Bronchial epithelial cell (primary cell): ENCODE results near the gene HOXA6. TPM values are rescaled to one million over a fixed set of nuclear protein-coding genes. Genes with fewer than 3 reads are reported as not detected.

Source experiments
- DNase-seq: peaks from one replicate; pipeline ENCODE4 v3.0.0-alpha.2; 2010; ENCODE audit warnings: low read depth
- FAIRE-seq: peaks from 2 replicates; lab custom pipeline; 2011; peaks lifted over from hg19 to GRCh38; lab: Jason Lieb, UNC
- H3K27me3 ChIP-seq: 2 replicates; pipeline ENCODE4 v1.5.1; 2011; ENCODE audit warnings: low read length; ENCODE audit not compliant: control insufficient read depth, insufficient read depth
- H3K36me3 ChIP-seq: 2 replicates; pipeline ENCODE4 v1.5.1; 2011; ENCODE audit warnings: low read length; ENCODE audit not compliant: control insufficient read depth, insufficient read depth
- H3K4me3 ChIP-seq: 2 replicates; pipeline ENCODE4 v1.5.1; 2011; ENCODE audit warnings: mild to moderate bottlenecking, low read depth, low read length, control low read depth
- CTCF ChIP-seq: IDR thresholded peaks from 2 replicates; pipeline ENCODE4 v1.5.1; 2011; ENCODE audit warnings: mild to moderate bottlenecking, moderate library complexity, low read length, control low read depth, inconsistent platforms; ENCODE audit not compliant: insufficient read depth, severe bottlenecking
- total RNA-seq: library from RNA; depleted of rRNA; stranded (reverse); fragments of >200 nt; gene quantifications from 2 replicates; pipeline ENCODE4 v1.2.1, GENCODE V29; 2014

Gene HOXA6
- total RNA-seq, 1 donor from 2014 or later: 0.53 TPM

- DNase-seq (no peak), FAIRE-seq (no peak)
- H3K36me3 ChIP-seq: no peaks in the 10 kb centered on the region
- H3K27me3 ChIP-seq: peaks cover 88% of the 10 kb centered on the region
- H3K4me3 ChIP-seq: no peak within 1 kb of the TSS
- no peak for TF ChIP-seq CTCF
These were observed 8.9 kb upstream of the HOXA6 start, which contains the start of gene HOXA7 for GRCh38 chr7:27156508-27156898. TSS of gene HOXA7 (minus strand) at chr7:27156675. CDS start at chr7:27156545, 130 bp downstream.

GRCh38 chr7:27155816-27156507 lies 8.4 kb upstream of the HOXA6 start:
- H3K36me3 ChIP-seq: no peaks in the 10 kb centered on the region
- DNase-seq (no peak), FAIRE-seq (no peak)
- no peak for TF ChIP-seq CTCF
- peaks cover 92% of the 10 kb centered on the region for H3K27me3 ChIP-seq
- no peak overlapping the region for H3K4me3 ChIP-seq

- Histone ChIP-seq H3K4me3 (no peak overlapping the region), H3K36me3 (no peaks in the 10 kb centered on the region), H3K27me3 (peaks cover 93% of the 10 kb centered on the region)
- FAIRE-seq: no peak
- peak; percentile 31 for DNase-seq
- no peak for TF ChIP-seq CTCF
These were observed 7.6 kb upstream of the HOXA6 start for GRCh38 chr7:27154901-27155815.

GRCh38 chr7:27154369-27154768 lies 6.8 kb upstream of the HOXA6 start:
- H3K27me3 ChIP-seq: peaks cover 91% of the 10 kb centered on the region
- no peak for TF ChIP-seq CTCF
- DNase-seq: no peak
- H3K4me3 ChIP-seq: no peak overlapping the region
- no peak for FAIRE-seq
- H3K36me3 ChIP-seq: no peaks in the 10 kb centered on the region

- no peak for FAIRE-seq
- Histone ChIP-seq H3K27me3 (peaks cover 89% of the 10 kb centered on the region), H3K36me3 (no peaks in the 10 kb centered on the region), H3K4me3 (no peak overlapping the region)
- TF ChIP-seq CTCF: no peak
- no peak for DNase-seq
These were observed 6.0 kb upstream of the HOXA6 start for GRCh38 chr7:27153526-27153925.
